OCI-LY7 (cell line): ENCODE results near the gene RTKN.
"Not testable (repeated sequence)": the region's sequence is repeated elsewhere in the genome, so short reads cannot be mapped to it uniquely, and the experiment has no call there.

Experiments
- CTCF ChIP-seq: fragments of 200-600 bp; sonication (generic); conservative IDR thresholded peaks from 2 replicates; pipeline ENCODE4 v1.5.1; 2014; ENCODE audit warnings: mild to moderate bottlenecking, antibody characterized with exemption, low read length, moderate library complexity, mixed read lengths
- EZH2phosphoT487 ChIP-seq: fragments of 200-600 bp; sonication (generic); IDR thresholded peaks from 2 replicates; pipeline ENCODE4 v1.6.1; 2018; ENCODE audit warnings: low read depth, borderline replicate concordance, mild to moderate bottlenecking, mixed run types, antibody characterized with exemption, low read length, moderate library complexity, mixed read lengths

GRCh38 chr2:74459503-74460118 is 17.9 kb upstream of the RTKN start:
- not testable (repeated sequence) for TF ChIP-seq CTCF, EZH2phosphoT487
